GM06990 (cell line): ENCODE measurements around the gene CFAP92.

Source experiments
- DNase-seq: peaks from one replicate; pipeline ENCODE4 v3.0.0-alpha.2; 2011; ENCODE audit not compliant: insufficient read length; ENCODE audit errors: extremely low read depth
- H3K27me3 ChIP-seq: replicated peaks from 2 replicates; pipeline ENCODE4 v1.6.0; 2011; ENCODE audit warnings: low read length; ENCODE audit not compliant: control insufficient read depth, insufficient read depth
- H3K36me3 ChIP-seq: 2 replicates; pipeline ENCODE4 v1.5.1; 2011; ENCODE audit warnings: low read length; ENCODE audit not compliant: control insufficient read depth, insufficient read depth
- H3K4me3 ChIP-seq: replicated peaks from 2 replicates; pipeline ENCODE4 v1.5.1; 2011; ENCODE audit warnings: low read depth, mild to moderate bottlenecking, control low read depth, low read length
- TF ChIP-seq, protein P1 (sequence below): IDR thresholded peaks from 2 replicates; pipeline ENCODE4 v1.5.1; 2011; ENCODE audit warnings: low read length, control low read depth, mild to moderate bottlenecking, inconsistent platforms; ENCODE audit not compliant: insufficient read depth, poor library complexity, severe bottlenecking

Gene CFAP92

DNA sequence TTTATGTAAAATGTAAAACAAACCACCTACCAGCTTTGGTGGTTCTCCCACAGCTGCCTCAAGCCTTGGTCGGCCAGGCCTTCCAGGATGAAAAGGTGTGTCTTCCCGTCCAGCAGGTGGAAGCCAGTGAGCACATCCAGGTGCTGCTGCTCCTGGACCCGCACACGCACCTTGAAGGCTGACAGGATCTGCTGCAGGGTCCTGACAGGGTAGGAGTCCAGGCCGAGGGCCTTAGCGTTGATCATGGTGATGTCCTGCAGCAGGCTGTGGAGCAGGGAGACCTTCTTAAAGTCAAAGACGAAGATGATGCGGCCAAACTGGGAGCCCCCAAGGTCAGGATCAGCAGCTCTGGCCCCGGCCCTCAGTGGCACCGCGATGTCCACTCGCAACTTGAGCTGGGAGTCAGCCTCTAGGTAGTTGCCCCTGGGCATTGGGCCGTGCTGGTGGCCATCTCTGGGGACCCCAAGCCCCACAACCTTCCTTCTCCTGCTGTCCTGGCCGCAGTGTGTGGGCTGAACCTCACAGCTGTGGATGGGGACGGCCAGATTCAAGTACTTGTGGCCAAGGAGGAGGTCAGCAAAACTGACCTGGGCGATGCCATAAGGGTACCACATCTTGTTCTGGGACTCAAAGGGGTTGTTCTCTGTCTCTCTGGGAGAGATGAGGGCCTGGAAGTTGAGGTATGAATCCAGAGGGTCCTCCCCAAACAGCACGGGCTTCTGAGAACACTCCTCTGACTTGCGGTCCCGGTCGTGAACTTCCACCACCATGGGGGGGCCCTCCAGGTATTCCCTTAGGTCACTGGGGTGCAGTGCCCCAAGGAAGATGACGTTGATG lies 48.6 kb downstream of the CFAP92 start:
- no peak for DNase-seq
- TF ChIP-seq, protein P1, sequence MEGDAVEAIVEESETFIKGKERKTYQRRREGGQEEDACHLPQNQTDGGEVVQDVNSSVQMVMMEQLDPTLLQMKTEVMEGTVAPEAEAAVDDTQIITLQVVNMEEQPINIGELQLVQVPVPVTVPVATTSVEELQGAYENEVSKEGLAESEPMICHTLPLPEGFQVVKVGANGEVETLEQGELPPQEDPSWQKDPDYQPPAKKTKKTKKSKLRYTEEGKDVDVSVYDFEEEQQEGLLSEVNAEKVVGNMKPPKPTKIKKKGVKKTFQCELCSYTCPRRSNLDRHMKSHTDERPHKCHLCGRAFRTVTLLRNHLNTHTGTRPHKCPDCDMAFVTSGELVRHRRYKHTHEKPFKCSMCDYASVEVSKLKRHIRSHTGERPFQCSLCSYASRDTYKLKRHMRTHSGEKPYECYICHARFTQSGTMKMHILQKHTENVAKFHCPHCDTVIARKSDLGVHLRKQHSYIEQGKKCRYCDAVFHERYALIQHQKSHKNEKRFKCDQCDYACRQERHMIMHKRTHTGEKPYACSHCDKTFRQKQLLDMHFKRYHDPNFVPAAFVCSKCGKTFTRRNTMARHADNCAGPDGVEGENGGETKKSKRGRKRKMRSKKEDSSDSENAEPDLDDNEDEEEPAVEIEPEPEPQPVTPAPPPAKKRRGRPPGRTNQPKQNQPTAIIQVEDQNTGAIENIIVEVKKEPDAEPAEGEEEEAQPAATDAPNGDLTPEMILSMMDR = no peak
- no peak overlapping the region for H3K4me3 ChIP-seq
- no peaks in the 10 kb centered on the region for H3K27me3 ChIP-seq
- no peaks in the 10 kb centered on the region for H3K36me3 ChIP-seq

GRCh38 chr3:128942161-128942952 lies 51.5 kb downstream of the CFAP92 start:
- TF ChIP-seq, protein P1 = no peak
- H3K36me3 ChIP-seq = no peaks in the 10 kb centered on the region
- H3K4me3 ChIP-seq = no peak overlapping the region
- DNase-seq = no peak
- no peaks in the 10 kb centered on the region for H3K27me3 ChIP-seq

- H3K36me3 ChIP-seq = no peaks in the 10 kb centered on the region
- TF ChIP-seq, protein P1 = no peak
- no peak for DNase-seq
- no peaks in the 10 kb centered on the region for H3K27me3 ChIP-seq
- no peak overlapping the region for H3K4me3 ChIP-seq
Observed at GRCh38 chr3:128940252-128940651, 53.6 kb downstream of the CFAP92 start.

DNA sequence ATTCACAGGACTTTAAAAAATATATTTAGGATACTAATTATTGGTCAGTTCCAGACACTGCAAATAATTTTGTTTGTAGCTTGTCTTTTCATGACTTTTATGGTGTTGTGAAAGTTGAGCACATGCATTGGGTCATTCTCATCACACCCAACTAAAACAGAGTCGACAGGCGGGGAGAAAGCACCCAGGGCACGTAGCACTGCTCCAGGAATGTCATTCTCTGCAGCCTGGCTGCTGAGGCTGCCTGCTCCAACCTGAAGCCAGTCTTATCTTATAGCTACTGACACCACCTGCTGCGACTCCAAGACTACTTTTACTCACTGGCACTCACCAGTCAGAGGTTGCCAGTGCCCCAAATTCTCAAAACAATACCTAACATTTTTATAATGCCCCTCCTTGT lies 57.5 kb downstream of the CFAP92 start:
- TF ChIP-seq, protein P1 = no peak
- H3K4me3 ChIP-seq = no peak overlapping the region

GRCh38 chr3:128935922-128936321 lies 58.0 kb downstream of the CFAP92 start:
- H3K27me3 ChIP-seq = peaks cover 1% of the 10 kb centered on the region; the same call in 1 of the 2 replicates
- H3K36me3 ChIP-seq = no peaks in the 10 kb centered on the region
- no peak overlapping the region for H3K4me3 ChIP-seq
- TF ChIP-seq, protein P1 = no peak
- no peak for DNase-seq

More for the DNA sequence above, 57.5 kb downstream of the CFAP92 start:
- no peak for DNase-seq
- Histone ChIP-seq H3K27me3 (peaks cover 1% of the 10 kb centered on the region; the same call in 1 of the 2 replicates), H3K36me3 (no peaks in the 10 kb centered on the region)
